Mesendoderm (in vitro differentiated cells): ENCODE measurements around the gene DLGAP3.
A peak's percentile ranks its signal among the peaks of the same experiment; 100 is the strongest.

ENCODE experiments used
- DNase-seq: peaks from one replicate; pipeline ENCODE4 v3.0.0; 2013
- H2AK5ac ChIP-seq: 2 replicates; pipeline ENCODE4 v1.6.1; 2013; ENCODE audit warnings: low read length, inconsistent platforms
- H2BK120ac ChIP-seq: 2 replicates; pipeline ENCODE4 v1.6.1; 2013; ENCODE audit warnings: low read depth, mild to moderate bottlenecking, low read length, moderate library complexity, mixed read lengths
- H2BK15ac ChIP-seq: replicated peaks from 2 replicates; pipeline ENCODE4 v1.6.1; 2013; ENCODE audit warnings: low read depth, mild to moderate bottlenecking, moderate library complexity
- H2BK5ac ChIP-seq: 2 replicates; pipeline ENCODE4 v1.6.1; 2013; ENCODE audit warnings: low read length, inconsistent platforms
- H3K18ac ChIP-seq: 2 replicates; pipeline ENCODE4 v1.6.1; 2013; ENCODE audit warnings: mild to moderate bottlenecking, low read length, mixed read lengths
- H3K23ac ChIP-seq: one replicate; pipeline ENCODE4 v1.6.1; 2013; ENCODE audit warnings: low read length
- H3K27ac ChIP-seq: 2 replicates; pipeline ENCODE4 v1.5.1; 2013; ENCODE audit warnings: low read depth, mild to moderate bottlenecking, inconsistent platforms, low read length, moderate library complexity
- H3K27me3 ChIP-seq: 2 replicates; pipeline ENCODE4 v1.6.1; 2013; ENCODE audit warnings: low read length, control low read depth, mild to moderate bottlenecking, inconsistent platforms; ENCODE audit not compliant: insufficient read depth, poor library complexity
- H3K36me3 ChIP-seq: 2 replicates; pipeline ENCODE4 v1.6.1; 2013; ENCODE audit warnings: low read length, inconsistent platforms; ENCODE audit not compliant: control insufficient read depth, insufficient read depth
- H3K4ac ChIP-seq: one replicate; pipeline ENCODE4 v1.6.1; 2013; ENCODE audit warnings: low read depth, mild to moderate bottlenecking, low read length, moderate library complexity
- H3K4me1 ChIP-seq: 2 replicates; pipeline ENCODE4 v1.6.1; 2013; ENCODE audit warnings: low read depth, low read length, inconsistent platforms; ENCODE audit not compliant: control insufficient read depth
- H3K4me2 ChIP-seq: 2 replicates; pipeline ENCODE4 v1.6.1; 2013; ENCODE audit warnings: low read length
- H3K4me3 ChIP-seq: 2 replicates; pipeline ENCODE4 v1.5.1; 2013; ENCODE audit warnings: mild to moderate bottlenecking, low read length
- H3K56ac ChIP-seq: one replicate; pipeline ENCODE4 v1.6.1; 2013; ENCODE audit warnings: low read length
- H3K79me1 ChIP-seq: 2 replicates; pipeline ENCODE4 v1.6.1; 2013; ENCODE audit warnings: low read length, inconsistent platforms
- H3K79me2 ChIP-seq: 2 replicates; pipeline ENCODE4 v1.6.1; 2013; ENCODE audit warnings: mild to moderate bottlenecking, low read length; ENCODE audit not compliant: control insufficient read depth, insufficient read depth
- H3K9ac ChIP-seq: 2 replicates; pipeline ENCODE4 v1.6.1; 2013; ENCODE audit warnings: low read length, inconsistent platforms
- H4K5ac ChIP-seq: one replicate; pipeline ENCODE4 v1.6.1; 2013; ENCODE audit warnings: low read length
- H4K8ac ChIP-seq: one replicate; pipeline ENCODE4 v1.6.1; 2013; ENCODE audit warnings: low read depth, mild to moderate bottlenecking, control low read depth, low read length, moderate library complexity
- WGBS: extraction: QIAGEN DNeasy Blood & Tissue Kit; methylation state at CpG from one replicate; pipeline ENCODE4 v1.1.7; 2013; ENCODE audit warnings: low lambda C conversion rate, missing lambda C conversion rate; ENCODE audit not compliant: insufficient coverage; ENCODE audit errors: extremely low coverage; 5-methylcytosine and 5-hydroxymethylcytosine counted together

The DLGAP3 gene

GRCh38 chr1:34918977-34919561 is 10.4 kb downstream of the DLGAP3 start:
- H3K4me3 ChIP-seq, result no peak overlapping the region
- H2BK120ac ChIP-seq, result no peak overlapping the region
- H3K27me3 ChIP-seq, result no peaks in the 10 kb centered on the region
- H3K9ac ChIP-seq, result no peak overlapping the region
- no peaks in the 10 kb centered on the region for H3K79me1 ChIP-seq
- no peak overlapping the region for H4K8ac ChIP-seq
- H3K36me3 ChIP-seq, result no peaks in the 10 kb centered on the region
- H3K23ac ChIP-seq, result no peak overlapping the region
- H4K5ac ChIP-seq, result no peak overlapping the region
- H3K4me1 ChIP-seq, result no peaks in the 10 kb centered on the region
- no peaks in the 10 kb centered on the region for H3K79me2 ChIP-seq
- no peak overlapping the region for H3K27ac ChIP-seq
- H3K18ac ChIP-seq, result no peak overlapping the region
- H3K4ac ChIP-seq, result no peak overlapping the region
- H2BK15ac ChIP-seq, result no peak overlapping the region
- no peak overlapping the region for H3K4me2 ChIP-seq
- H3K56ac ChIP-seq, result no peak overlapping the region
- no peak overlapping the region for H2AK5ac ChIP-seq
- peak; percentile 65 for DNase-seq
- H2BK5ac ChIP-seq, result no peak overlapping the region
- WGBS, result no CpG with 5 or more reads among the region's 14 CpGs

- H4K5ac ChIP-seq, result no peak overlapping the region
- no peaks in the 10 kb centered on the region for H3K4me1 ChIP-seq
- H3K27ac ChIP-seq, result no peak overlapping the region
- no CpG with 5 or more reads among the region's 11 CpGs for WGBS
- H3K79me1 ChIP-seq, result no peaks in the 10 kb centered on the region
- H3K4me2 ChIP-seq, result no peak overlapping the region
- H3K36me3 ChIP-seq, result no peaks in the 10 kb centered on the region
- no peak overlapping the region for H3K18ac ChIP-seq
- H4K8ac ChIP-seq, result no peak overlapping the region
- no peaks in the 10 kb centered on the region for H3K79me2 ChIP-seq
- H2AK5ac ChIP-seq, result no peak overlapping the region
- no peak overlapping the region for H3K4ac ChIP-seq
- H3K27me3 ChIP-seq, result no peaks in the 10 kb centered on the region
- no peak overlapping the region for H3K4me3 ChIP-seq
- H2BK15ac ChIP-seq, result no peak overlapping the region
- H2BK120ac ChIP-seq, result no peak overlapping the region
- no peak overlapping the region for H3K9ac ChIP-seq
- H2BK5ac ChIP-seq, result no peak overlapping the region
- no peak overlapping the region for H3K56ac ChIP-seq
- DNase-seq, result no peak
- no peak overlapping the region for H3K23ac ChIP-seq
Measured at GRCh38 chr1:34918386-34918976, 11.0 kb downstream of the DLGAP3 start.

- no CpG with 5 or more reads among the region's 6 CpGs for WGBS
- H3K23ac ChIP-seq, result no peak overlapping the region
- H3K56ac ChIP-seq, result no peak overlapping the region
- H3K79me2 ChIP-seq, result no peaks in the 10 kb centered on the region
- H3K4me3 ChIP-seq, result no peak overlapping the region
- H3K4me1 ChIP-seq, result no peaks in the 10 kb centered on the region
- H3K79me1 ChIP-seq, result no peaks in the 10 kb centered on the region
- H3K36me3 ChIP-seq, result no peaks in the 10 kb centered on the region
- no peaks in the 10 kb centered on the region for H3K27me3 ChIP-seq
- no peak overlapping the region for H3K27ac ChIP-seq
- H3K9ac ChIP-seq, result no peak overlapping the region
- no peak overlapping the region for H2AK5ac ChIP-seq
- no peak overlapping the region for H4K8ac ChIP-seq
- no peak overlapping the region for H3K4ac ChIP-seq
- no peak overlapping the region for H2BK15ac ChIP-seq
- H3K4me2 ChIP-seq, result no peak overlapping the region
- no peak overlapping the region for H2BK120ac ChIP-seq
- H3K18ac ChIP-seq, result no peak overlapping the region
- H4K5ac ChIP-seq, result no peak overlapping the region
- DNase-seq, result no peak
- no peak overlapping the region for H2BK5ac ChIP-seq
Measured at GRCh38 chr1:34917017-34917416, 12.4 kb downstream of the DLGAP3 start.

- no peaks in the 10 kb centered on the region for H3K36me3 ChIP-seq
Measured at GRCh38 chr1:34916104-34916503, 13.3 kb downstream of the DLGAP3 start.

GRCh38 chr1:34915521-34915920 is 13.9 kb downstream of the DLGAP3 start:
- Histone ChIP-seq H3K23ac (no peak overlapping the region), H2BK5ac (no peak overlapping the region), H4K5ac (no peak overlapping the region), H3K56ac (no peak overlapping the region), H4K8ac (no peak overlapping the region), H3K27ac (no peak overlapping the region), H3K18ac (no peak overlapping the region), H3K4ac (no peak overlapping the region), H3K4me2 (no peak overlapping the region), H3K27me3 (no peaks in the 10 kb centered on the region), H3K79me1 (no peaks in the 10 kb centered on the region), H2BK120ac (no peak overlapping the region), H2AK5ac (no peak overlapping the region), H2BK15ac (no peak overlapping the region), H3K36me3 (no peaks in the 10 kb centered on the region), H3K9ac (no peak overlapping the region), H3K4me1 (no peaks in the 10 kb centered on the region), H3K79me2 (no peaks in the 10 kb centered on the region), H3K4me3 (no peak overlapping the region)
- DNase-seq, result no peak
- WGBS, result no CpG with 5 or more reads among the region's 5 CpGs

More at GRCh38 chr1:34916104-34916503, 13.3 kb downstream of the DLGAP3 start:
- Histone ChIP-seq H3K23ac (no peak overlapping the region), H3K4ac (no peak overlapping the region), H4K8ac (no peak overlapping the region), H2AK5ac (no peak overlapping the region), H2BK120ac (no peak overlapping the region), H2BK15ac (no peak overlapping the region), H3K4me2 (no peak overlapping the region), H4K5ac (no peak overlapping the region), H3K79me2 (no peaks in the 10 kb centered on the region), H3K79me1 (no peaks in the 10 kb centered on the region), H3K9ac (no peak overlapping the region), H3K56ac (no peak overlapping the region), H3K27ac (no peak overlapping the region), H3K4me1 (no peaks in the 10 kb centered on the region), H3K27me3 (no peaks in the 10 kb centered on the region), H3K18ac (no peak overlapping the region), H3K4me3 (no peak overlapping the region), H2BK5ac (no peak overlapping the region)
- DNase-seq, result no peak
- no CpG with 5 or more reads among the region's 4 CpGs for WGBS

GRCh38 chr1:34914958-34915357 is 14.5 kb downstream of the DLGAP3 start:
- Histone ChIP-seq H3K4me2 (no peak overlapping the region), H2BK120ac (no peak overlapping the region), H3K36me3 (no peaks in the 10 kb centered on the region), H3K4me3 (no peak overlapping the region), H3K79me1 (no peaks in the 10 kb centered on the region), H2BK15ac (no peak overlapping the region), H3K4ac (no peak overlapping the region), H3K79me2 (no peaks in the 10 kb centered on the region), H2AK5ac (no peak overlapping the region), H3K23ac (no peak overlapping the region), H3K27me3 (no peaks in the 10 kb centered on the region), H2BK5ac (no peak overlapping the region), H4K8ac (no peak overlapping the region), H3K18ac (no peak overlapping the region), H4K5ac (no peak overlapping the region), H3K4me1 (no peaks in the 10 kb centered on the region), H3K27ac (no peak overlapping the region), H3K9ac (no peak overlapping the region), H3K56ac (no peak overlapping the region)
- no CpG with 5 or more reads among the region's 2 CpGs for WGBS
- no peak for DNase-seq
